ENCODE data around the gene AMPD1. TPM values are rescaled to one million over a fixed set of nuclear protein-coding genes. Genes with fewer than 3 reads are reported as not detected.

Gene AMPD1
- polyA plus RNA-seq, 1 of the 3 experiments (the other 2 are of a cell fraction): not detected

- Histone ChIP-seq H3K4me3 (ENCODE audit: low read depth in 2 of 2, low read length in 1 of 2) (no peak overlapping the region), H3K9me3 (no peaks in the 10 kb centered on the region), H3K27me3 (ENCODE audit: insufficient read depth) (no peaks in the 10 kb centered on the region), H3K27ac (ENCODE audit: low read depth in 2 of 2, low read length in 1 of 2) (no peak overlapping the region), H3K36me3 (replicated peaks in 1 of 2; ENCODE audit: control insufficient read depth in 1 of 2, insufficient read depth in 2 of 2, low read length in 1 of 2) (peaks cover 70 to 85% of the 10 kb centered on the region in 2 experiments), H3K9me2 (no peaks in the 10 kb centered on the region), H3K4me2 (no peak overlapping the region), H2AFZ (ENCODE audit: low read depth) (no peak overlapping the region), H4K20me1 (ENCODE audit: insufficient read depth) (no peaks in the 10 kb centered on the region), H3K79me2 (ENCODE audit: insufficient read depth) (peaks cover 55% of the 10 kb centered on the region), H3K9ac (no peak overlapping the region), H3F3A (replicated peaks; ENCODE audit: insufficient read depth) (peaks cover 24% of the 10 kb centered on the region), H3K4me1 (ENCODE audit: control insufficient read depth in 1 of 2, insufficient read depth in 2 of 2, low read depth in 1 of 2, low read length in 1 of 2) (peaks cover 5 to 9% of the 10 kb centered on the region in 2 experiments; a peak in 3 of 4 replicates)
- ChIA-PET CTCF (interaction anchor here (0.9 kb wide), 1 partner anchor 10 kb away, joined by 3 read pairs; no protein-coding TSS in a partner anchor), POLR2A (no interaction called here)
- DNase-seq: no peak
- TF ChIP-seq MXI1 (IDR thresholded peaks at IDR 0.05; ENCODE audit: low read depth, low read length): no peak
- 98% methylated on average over 3 of the region's 3 CpGs for WGBS (ENCODE audit: low lambda C conversion rate)
These were observed 15.0 kb upstream of the AMPD1 start for GRCh38 chr1:114710360-114710759.

GRCh38 chr1:114707604-114708003 is 12.3 kb upstream of the AMPD1 start:
- CTCF ChIA-PET: interaction anchor here (1.0 to 1.7 kb wide), 3 partner anchors 9 to 362 kb away, joined by 3 to 5 read pairs (median 3); partner anchors contain the start of gene NRAS
- peaks cover 60 to 80% of the 10 kb centered on the region in 2 experiments for H3K36me3 ChIP-seq (replicated peaks in 1 of 2; ENCODE audit: control insufficient read depth in 1 of 2, insufficient read depth in 2 of 2, low read length in 1 of 2)
- WGBS (ENCODE audit: low lambda C conversion rate): 90% methylated on average over 2 of the region's 2 CpGs

GRCh38 chr1:114703242-114703641 is 7.9 kb upstream of the AMPD1 start:
- DNase-seq: no peak
- Histone ChIP-seq H3K79me2 (ENCODE audit: insufficient read depth) (no peaks in the 10 kb centered on the region), H3K4me3 (ENCODE audit: low read depth in 2 of 2, low read length in 1 of 2) (no peak overlapping the region), H2AFZ (ENCODE audit: low read depth) (no peak overlapping the region), H3K4me1 (ENCODE audit: control insufficient read depth in 1 of 2, insufficient read depth in 2 of 2, low read depth in 1 of 2, low read length in 1 of 2) (no peaks in the 10 kb centered on the region; a peak in 1 of 4 replicates), H3F3A (replicated peaks; ENCODE audit: insufficient read depth) (peaks cover 48% of the 10 kb centered on the region), H3K9me3 (no peaks in the 10 kb centered on the region), H3K27ac (ENCODE audit: low read depth in 2 of 2, low read length in 1 of 2) (no peak overlapping the region), H3K27me3 (ENCODE audit: insufficient read depth) (no peaks in the 10 kb centered on the region; the same call in 1 of the 2 replicates), H3K4me2 (no peak overlapping the region), H4K20me1 (ENCODE audit: insufficient read depth) (no peaks in the 10 kb centered on the region), H3K36me3 (replicated peaks in 1 of 2; ENCODE audit: control insufficient read depth in 1 of 2, insufficient read depth in 2 of 2, low read length in 1 of 2) (peaks cover 31 to 42% of the 10 kb centered on the region in 2 experiments), H3K9me2 (no peaks in the 10 kb centered on the region), H3K9ac (no peak overlapping the region)
- TF ChIP-seq TEAD4 (IDR thresholded peaks at IDR 0.05; ENCODE audit: borderline replicate concordance, insufficient read depth): no peak
- TF ChIP-seq CHD2 (IDR thresholded peaks at IDR 0.05; ENCODE audit: low read length, partially characterized antibody): no peak
- ChIA-PET CTCF (interaction anchor here (0.8 to 1.6 kb wide), 4 partner anchors 13 to 144 kb away, joined by 3 read pairs; partner anchors contain the start of genes CSDE1 and NRAS), POLR2A (no interaction called here)
- 100% methylated on average over 1 of the region's 1 CpG for WGBS (ENCODE audit: low lambda C conversion rate)

More at GRCh38 chr1:114707604-114708003, 12.3 kb upstream of the AMPD1 start:
- H3K9me3 ChIP-seq: no peaks in the 10 kb centered on the region
- TF ChIP-seq NRF1 (IDR thresholded peaks at IDR 0.05; ENCODE audit: low read depth, low read length) (no peak), USF1 (IDR thresholded peaks at IDR 0.05; ENCODE audit: borderline replicate concordance, low read depth) (no peak), USF2 (IDR thresholded peaks at IDR 0.05; ENCODE audit: borderline replicate concordance, low read depth, low read length) (no peak), MEF2A (IDR thresholded peaks at IDR 0.05; ENCODE audit: borderline replicate concordance, low read depth) (no peak)
- H3K27ac ChIP-seq (ENCODE audit: low read depth in 2 of 2, low read length in 1 of 2): no peak overlapping the region
- H3K4me1 ChIP-seq (ENCODE audit: control insufficient read depth in 1 of 2, insufficient read depth in 2 of 2, low read depth in 1 of 2, low read length in 1 of 2): no peaks in the 10 kb centered on the region; a peak in 1 of 4 replicates
- no peak overlapping the region for H3K4me2 ChIP-seq
- no peaks in the 10 kb centered on the region for H3K27me3 ChIP-seq (ENCODE audit: insufficient read depth)
- H3K9ac ChIP-seq: no peak overlapping the region
- H3K9me2 ChIP-seq: no peaks in the 10 kb centered on the region
- POLR2A ChIA-PET: no interaction called here
- H2AFZ ChIP-seq (ENCODE audit: low read depth): no peak overlapping the region
- DNase-seq: no peak
- H3K4me3 ChIP-seq (ENCODE audit: low read depth in 2 of 2, low read length in 1 of 2): no peak overlapping the region
- H4K20me1 ChIP-seq (ENCODE audit: insufficient read depth): no peaks in the 10 kb centered on the region
- peaks cover 28% of the 10 kb centered on the region for H3K79me2 ChIP-seq (ENCODE audit: insufficient read depth)
- peaks cover 51% of the 10 kb centered on the region for H3F3A ChIP-seq (replicated peaks; ENCODE audit: insufficient read depth)
